HG02642 (cell line): ENCODE results near the gene ADCY5.

ENCODE experiments used
- ATAC-seq: cut with Tn5 transposase; IDR thresholded peaks from one replicate; pipeline ENCODE4 v1.9.1; 2021; ENCODE audit warnings: mild to moderate bottlenecking; ENCODE audit not compliant: unreplicated experiment, poor library complexity

The ADCY5 gene

DNA sequence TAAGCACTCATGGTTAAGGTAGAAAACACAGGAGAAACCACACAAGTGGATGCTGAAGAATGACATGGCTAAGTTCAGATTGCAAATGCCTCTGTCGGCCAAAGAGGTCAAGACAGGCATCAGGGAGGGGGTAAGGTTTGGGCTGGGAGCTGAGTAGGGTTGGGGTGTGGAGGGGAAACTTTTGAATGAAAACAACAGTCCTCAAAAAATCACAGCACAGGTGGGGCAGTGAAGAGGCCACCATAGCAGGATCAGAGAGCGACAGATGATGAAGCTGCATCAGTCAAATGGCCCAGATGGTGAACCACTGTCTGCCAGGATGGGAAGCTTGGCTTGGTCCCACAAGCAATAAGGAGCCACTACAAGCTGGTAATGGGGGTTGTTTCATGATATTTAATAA lies 74.9 kb downstream of the ADCY5 start:
- ATAC-seq: no peak

DNA sequence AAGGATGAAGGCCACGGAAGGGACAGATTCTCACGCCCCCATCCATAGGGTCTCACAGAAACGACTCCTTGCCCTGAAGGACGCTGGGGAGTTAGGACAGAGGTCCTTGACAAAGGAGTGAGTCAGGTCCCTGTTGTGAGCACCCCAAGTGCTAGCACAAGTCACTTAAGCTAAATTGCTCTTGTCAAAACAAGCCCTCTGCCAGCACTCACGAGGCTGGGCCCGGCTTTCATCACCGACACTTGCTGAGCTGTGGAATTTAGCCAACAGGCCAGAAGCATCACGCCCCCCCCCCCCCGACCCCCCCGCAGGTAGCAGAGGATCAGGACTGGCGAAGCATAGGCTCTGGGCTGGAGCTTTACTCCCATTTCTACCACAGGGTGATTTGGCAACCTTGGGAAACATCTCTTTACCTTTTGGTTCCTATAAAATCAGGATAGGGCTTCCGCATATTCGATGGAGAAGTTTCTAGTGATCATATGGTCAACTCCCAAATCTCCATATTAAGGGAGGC lies 75.4 kb downstream of the ADCY5 start:
- no peak for ATAC-seq

DNA sequence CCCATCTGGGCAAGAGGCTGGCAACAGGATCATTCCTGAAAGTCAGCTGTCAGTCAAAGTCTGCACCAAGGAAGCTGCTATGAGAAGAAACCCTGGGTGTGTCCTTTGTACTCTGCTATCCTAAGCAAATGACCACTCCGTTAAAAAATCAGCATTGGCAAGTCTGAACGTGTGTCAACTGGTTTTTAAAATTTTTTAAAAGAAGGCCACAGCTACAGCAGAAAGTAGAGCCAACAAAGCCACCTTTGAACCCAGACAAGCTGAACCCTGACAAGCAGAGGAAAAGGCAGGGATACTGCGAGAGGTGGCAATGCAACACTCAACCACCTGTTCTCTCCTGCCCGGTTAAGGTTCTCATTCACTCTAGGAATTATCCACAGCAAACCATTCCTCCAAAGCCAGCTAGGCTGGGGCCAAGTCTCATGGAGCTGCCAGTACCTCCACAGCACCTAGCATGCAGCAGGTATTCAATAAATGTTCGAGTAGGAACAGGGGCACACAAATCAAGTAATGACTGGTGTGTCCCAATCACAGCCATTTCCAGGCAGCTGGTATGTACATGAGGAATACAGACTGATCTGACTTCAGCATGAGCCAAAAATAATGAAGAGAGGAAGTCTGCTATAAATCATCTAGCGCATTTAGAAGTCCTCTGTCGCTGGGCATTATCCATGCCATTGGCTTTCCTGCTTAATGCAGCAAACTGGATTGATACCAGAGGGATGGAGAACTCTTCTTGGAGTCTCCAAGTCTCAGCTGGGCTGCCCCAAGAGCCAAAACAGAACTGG lies 76.0 kb downstream of the ADCY5 start:
- no peak for ATAC-seq

DNA sequence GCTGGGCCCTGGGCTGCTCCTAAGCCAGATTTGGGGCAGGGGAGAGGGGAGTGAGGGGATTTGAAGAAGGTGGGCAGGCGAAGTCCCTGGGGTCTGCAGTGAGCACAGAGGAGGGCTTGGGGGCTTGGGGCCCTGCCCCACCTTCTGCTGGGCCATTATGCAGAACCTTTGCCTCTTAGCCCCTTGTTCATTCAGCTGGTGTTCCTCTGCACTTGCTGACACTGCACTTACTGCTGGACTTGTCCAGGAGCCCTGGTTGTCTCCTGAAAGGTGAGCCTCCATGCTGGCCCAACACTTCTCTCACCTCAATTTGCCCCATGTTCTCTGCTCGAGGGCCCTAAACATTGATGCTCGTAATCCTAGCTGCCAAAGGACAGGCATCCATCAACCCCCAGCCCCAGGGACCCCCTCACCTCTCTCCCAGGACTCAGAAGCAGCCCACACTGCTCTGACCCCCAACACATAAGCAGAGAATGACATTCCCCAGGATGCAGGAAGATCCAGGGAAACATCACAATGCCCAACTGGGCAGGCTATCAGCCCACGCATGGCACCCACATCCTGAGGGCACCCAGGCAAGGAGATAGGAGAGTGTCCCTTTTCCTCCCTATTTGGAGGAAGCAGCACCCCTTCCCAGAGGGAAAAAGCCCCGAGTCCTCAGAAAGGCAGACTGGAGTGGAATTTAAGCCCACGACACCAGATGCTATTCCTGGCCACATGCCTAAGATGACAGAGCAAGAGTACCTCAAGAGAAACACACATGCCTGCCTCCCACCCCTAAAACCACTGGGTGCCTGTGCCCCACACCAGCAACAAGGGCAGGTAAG lies 76.8 kb downstream of the ADCY5 start:
- ATAC-seq: no peak

DNA sequence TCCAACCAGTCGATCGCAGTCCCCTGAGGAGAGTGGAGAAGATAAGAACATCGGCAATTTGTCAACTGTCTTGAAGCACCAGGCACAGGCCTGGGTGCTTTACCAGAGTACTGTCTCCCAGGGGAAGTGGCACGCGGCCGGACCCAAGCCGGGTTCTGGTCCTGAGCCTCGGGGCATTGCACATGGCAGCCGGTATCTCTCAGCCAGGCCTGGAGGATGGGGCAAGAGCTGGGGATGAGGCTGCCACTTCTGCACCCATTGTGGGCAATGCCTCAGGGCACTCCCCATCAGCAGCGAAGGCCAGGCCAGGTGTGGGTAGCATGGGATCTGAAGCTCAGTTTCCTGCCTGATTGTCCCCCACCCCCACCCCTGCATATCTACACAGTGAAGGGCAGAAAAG lies 77.5 kb downstream of the ADCY5 start:
- ATAC-seq: no peak

DNA sequence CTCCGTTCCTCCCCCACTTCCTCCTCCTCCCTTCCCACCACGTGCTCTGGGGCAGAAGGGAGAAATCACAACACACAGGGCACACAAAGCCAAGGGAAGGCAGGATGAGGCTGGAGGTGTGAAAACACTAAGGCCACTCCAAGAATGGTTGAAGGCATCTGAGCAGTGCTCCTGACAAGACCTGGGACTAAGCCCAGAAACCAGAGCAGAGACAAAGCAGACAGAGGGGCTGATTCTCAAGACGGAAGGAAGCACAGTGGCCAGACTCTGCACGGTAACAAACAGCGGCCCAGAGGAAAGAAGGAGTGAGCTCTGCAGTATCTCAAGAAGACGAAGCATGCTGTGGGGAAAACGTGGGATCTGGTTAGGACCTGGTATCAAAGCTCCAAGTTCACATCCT lies 78.1 kb downstream of the ADCY5 start:
- no peak for ATAC-seq

DNA sequence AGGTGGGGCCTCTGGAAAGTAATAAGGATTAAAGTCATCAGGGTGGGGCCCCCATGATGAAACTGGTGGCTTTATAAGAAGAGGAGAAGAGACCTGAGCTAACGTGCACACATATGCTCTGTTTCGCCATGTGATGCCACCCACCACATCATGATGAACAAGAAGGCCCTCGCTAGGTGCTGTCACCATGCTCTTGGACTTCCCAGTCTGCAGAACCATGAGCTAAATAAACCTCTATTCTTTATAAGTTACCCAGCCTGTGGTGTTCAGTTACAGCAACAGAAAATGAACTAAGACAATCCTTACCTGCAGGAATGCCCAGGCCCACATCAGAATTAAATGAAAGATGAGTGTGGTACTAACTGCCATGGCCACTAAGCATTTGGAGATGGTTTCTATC lies 79.8 kb downstream of the ADCY5 start:
- no peak for ATAC-seq

DNA sequence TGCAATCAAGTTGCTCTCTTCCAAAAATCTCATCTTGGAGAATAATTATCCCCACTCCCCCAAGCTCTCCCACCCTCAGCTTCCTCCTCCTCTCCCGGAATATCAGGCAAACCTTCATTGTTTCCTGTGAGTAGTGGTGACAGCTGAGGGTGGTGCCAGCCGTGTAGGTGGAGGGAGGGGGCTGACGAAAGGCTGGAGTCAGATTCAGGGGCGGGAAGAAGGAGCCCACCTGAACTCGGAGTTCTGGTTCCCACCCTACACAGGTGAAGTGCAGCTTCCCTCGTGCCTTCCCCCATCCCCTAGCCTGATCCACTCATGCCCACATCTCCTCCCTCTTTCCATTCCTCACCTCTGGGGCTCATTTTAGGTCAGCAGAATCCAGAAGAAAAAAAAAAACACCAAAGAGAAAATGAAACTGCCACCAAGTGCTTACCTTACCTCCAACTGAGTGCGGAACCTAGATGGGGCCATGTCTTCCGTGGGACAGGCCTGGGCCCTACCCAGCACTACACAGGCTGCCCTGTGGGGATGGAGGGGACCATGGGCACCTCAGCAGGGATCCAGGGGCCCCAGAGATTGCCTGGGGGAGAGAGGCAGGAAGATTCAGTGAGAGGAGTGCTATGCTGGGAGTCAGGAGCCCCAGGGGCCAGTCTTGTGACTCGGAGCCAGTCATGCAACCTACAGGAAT lies 81.3 kb downstream of the ADCY5 start:
- no peak for ATAC-seq

DNA sequence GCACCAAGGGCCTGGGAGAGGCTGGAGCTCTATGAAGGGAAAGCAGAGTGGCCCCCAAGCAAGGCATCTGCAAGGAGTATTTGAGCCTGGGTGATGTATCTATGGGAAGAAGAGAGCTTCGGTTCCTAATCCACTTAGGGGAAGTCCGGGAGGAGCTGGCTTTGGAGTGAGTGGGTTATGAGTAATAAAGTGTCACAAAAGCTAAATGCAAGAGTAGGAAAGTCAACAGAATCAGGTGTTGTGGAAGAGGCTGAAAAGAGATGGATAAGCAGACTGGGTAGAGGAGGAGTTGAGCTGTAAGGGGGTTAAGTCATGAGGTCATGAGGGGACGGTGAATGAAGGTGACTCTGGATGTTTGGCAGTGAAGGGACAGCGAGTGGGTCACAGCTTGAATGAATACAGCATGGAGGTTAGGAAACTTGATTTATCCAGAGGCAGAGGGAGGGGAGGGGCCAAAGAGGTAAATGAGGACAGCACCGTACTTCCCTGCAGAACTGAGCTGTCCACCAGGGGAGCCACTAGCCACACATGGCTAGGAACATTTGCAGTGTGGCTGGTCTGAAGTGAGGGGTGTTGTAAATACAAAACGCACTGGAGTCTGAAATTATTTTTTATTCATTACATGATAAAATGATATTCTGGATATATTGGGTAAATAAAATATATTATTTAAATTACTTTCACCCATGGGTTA lies 83.3 kb downstream of the ADCY5 start:
- no peak for ATAC-seq

DNA sequence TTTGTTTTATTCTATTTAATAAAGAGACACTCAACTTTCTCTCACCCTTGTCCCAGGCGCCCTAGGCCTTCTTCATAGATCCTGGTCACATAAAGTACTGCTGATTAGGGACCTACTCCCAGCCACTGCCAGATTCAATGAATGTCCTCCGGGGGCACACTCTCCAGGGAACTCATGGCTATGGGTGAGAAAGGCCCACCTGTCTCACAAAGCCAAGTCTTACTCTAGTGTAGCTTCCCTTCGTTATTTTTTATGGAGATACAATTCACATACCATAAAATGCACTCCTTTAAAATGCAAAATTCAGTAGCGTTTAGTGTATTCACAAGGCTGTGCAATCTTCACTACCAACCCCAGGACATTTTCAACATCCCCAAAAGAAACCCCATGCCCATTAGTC lies 87.8 kb downstream of the ADCY5 start:
- ATAC-seq: no peak

DNA sequence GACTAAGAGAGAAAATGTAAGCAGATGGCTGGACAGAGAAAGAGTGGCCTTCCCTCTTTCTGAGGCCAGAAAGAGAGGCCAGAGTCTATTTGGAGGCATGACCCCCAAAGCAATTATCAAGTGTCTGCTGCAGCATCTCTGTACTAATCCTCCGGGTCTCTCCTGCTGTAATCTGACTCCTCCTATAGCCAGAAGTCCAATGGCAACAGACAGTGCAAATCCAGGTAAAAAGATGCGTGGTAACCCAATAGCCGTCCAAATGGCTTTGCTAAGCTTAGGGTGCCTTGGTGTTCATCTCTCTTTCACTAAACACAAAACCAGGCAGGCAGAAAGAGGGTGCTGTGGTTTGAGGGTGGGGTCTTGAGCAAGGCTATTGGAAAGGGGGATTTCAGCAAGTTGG lies 91.6 kb downstream of the ADCY5 start:
- ATAC-seq: no peak

DNA sequence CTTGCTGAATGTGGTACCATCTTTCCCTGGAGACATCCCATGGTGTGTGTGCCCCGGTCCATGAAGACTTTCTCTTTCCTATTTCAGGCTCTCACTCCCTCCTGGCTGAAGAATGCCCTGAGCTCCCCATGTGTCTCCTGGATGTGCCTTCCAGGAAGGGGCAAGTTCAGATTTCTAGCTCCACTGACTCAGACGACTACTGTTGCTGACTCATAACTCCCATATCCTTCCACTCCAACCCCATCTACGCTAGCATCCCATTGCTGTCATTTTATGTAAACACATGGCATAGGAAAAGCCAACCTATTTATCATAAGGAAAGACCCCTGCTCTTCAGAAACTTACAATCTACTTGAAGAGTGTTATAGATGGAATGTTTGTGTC lies 95.0 kb downstream of the ADCY5 start:
- ATAC-seq: no peak

DNA sequence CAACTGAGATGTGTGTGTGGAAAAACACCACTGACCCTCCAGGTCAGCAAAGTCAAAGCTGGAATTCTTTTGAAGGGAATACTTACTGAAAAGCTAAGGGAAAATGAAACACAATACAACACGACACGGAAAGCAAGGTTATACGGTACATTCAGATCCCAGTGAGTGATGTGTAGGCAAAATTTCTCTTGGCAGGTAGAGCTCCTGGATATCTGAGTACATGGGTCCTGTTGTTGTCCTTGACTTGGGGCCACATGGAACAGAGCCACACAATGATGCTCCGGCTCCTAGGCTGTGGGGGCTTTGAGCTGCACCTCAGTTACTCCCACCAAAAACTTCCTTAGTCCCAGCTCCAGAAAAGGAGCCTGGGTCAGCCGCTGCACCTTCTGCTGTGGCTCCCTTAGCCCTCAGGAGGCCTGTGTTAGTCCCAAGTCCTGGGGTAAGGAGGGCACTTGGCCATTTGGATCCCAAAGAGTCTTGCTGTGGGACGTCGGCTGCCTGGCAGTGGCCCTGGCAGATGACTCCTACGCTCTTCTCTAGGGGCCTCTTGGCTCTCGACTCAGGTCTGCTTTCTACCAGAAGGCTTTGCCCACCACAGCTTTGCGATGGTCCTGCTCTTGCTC lies 95.6 kb downstream of the ADCY5 start:
- no peak for ATAC-seq

DNA sequence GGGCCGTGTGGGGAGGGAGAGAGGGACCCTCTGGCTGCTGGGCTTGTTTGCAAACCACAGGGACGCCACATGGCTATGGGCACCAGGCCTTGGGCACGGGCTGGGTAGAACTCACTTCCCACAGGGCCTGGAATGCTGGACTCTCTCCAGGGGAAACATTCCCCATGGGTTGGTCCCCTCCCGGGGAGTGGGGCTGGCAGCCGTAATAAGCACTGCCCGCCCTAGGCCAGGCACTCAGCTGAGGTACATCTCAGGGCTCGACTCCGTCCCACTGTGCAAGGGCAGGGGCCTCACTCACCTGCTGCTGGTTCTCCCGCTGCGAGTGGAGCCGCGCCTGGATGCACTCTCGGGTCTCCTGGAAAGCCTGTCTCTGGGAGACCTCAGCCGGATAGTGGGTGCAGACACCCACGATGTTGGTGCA lies 96.7 kb downstream of the ADCY5 start:
- no peak for ATAC-seq

DNA sequence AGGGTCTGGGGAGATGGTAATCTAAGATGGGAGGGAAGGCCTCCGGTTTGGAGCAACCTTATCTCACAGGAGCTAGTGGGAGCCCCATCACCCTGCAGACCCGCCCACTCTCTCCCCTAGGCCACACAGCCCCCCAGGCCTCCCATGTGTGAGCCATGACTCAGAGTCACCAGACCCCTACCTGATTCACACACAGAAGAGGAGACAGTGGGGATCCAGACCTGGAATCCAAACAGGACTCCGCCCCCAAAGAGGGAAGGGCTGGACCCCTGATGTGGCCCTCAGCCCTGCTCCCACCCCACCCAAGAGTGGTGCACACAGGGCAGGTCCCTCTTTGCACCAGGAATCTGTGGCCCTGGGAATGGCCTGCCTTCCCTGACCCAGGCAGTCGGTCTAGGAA lies 97.4 kb downstream of the ADCY5 start:
- no peak for ATAC-seq

DNA sequence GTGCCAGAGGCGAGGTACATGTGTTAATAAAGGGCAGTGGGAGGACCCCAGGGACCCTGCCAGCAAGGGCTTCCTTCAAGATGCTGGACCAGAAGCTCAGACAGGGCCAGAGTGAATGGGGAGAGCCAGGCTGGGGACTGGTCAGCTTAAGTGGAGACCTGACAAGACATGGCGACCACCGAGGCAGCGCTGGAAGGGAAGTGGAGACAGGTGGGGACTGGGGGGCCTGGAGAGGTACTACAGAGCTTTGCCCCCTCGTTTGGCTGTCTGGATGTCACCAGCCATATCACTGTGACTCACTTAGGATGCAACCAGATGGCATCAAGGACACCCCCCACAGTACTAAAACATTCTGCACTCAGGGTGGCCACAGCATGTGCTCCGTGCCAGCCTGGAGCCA lies 97.9 kb downstream of the ADCY5 start:
- no peak for ATAC-seq

DNA sequence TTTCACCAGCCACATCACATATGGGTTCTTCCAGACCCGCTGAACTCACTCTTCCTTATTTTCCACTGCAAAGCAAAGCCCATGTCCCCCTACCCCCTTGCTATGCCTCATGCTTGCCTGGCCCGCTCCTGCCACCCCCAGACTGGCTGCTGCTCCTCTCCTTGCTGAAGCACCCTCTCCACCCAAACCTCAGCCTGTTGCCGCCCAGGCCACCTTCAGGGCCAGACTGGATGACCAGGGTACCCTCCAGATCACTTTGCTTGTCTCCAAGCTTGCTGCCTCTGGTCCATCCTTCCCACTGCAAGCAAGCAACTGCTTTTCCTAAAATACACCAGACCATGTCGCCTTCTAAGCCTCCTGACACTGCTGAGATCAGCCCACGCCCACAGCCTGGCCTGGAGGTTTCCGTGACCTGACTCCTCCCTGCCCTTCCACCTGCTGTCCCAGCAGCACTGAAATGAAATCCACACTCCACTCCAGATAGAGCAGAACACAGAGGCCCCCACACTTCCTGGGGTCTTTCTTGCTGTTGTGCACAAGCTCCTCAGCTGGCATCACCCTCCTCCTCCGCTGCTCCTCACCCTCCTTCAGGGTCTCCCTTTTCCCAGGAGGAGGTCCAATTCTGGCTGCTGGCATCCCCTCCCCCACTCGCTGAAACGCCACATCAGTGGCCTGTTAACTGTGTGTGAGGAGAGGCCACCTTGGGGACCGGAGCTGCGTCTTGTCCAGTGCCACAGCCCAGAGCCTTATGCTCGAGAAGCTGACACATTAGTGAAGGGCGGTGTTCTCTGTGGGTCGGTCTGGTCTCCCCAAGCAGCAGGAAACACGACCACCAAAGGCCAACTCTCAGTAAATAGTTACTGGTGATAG lies 99.1 kb downstream of the ADCY5 start:
- no peak for ATAC-seq

DNA sequence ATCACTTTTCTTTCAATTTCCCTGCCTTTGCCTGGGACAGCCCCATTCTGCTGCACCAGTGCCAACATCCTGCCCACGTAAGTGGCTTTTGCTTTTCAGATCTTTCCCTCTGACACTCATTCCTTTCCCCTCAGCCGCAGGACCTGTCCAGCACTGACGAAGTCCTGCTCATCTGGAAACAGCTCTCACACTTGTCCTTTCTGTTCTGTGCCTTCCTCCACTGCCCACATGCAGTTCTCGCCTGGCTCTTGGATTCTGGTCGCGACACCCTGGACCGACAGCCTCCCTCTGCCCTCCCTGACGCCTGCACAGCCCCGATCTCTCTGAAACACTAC lies 99.7 kb downstream of the ADCY5 start:
- ATAC-seq: no peak

DNA sequence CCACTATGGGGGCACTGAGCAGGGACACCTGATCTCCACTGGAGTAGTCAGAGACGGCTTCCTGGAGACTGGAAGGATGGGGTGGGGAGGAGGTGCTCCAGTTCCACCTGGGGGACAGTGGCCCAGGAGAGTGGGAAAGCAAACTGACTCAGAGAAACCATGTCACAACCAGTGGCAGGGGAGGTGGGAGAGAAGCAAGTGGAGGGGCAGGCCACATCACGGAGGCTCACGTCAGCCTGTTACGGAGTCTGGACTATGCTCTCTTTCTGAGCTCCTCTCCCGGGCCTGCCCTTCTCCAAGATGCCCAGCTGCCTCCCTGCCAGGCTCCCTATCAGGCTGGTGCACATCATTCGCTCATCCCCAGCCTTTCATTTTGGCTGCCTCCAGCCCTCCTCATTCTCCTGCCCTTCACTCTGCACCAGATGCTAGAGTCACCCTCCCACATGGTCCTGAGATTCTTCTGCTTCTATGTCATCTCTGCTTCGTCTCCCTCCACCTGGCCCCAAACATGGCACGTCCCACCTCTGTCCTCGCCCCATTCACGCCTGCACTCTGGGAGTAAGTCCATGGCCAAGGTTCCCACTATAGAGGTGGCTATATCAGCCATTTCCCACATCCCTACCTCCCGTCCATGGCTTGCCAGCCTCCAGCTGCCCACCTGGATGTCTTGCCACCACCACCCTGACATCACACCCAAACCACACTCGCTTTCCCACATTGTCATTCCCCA lies 100.3 kb downstream of the ADCY5 start:
- no peak for ATAC-seq
